HepG2 (cell line): Measurements from ENCODE around the gene BLOC1S4. TPM values are rescaled to one million over a fixed set of nuclear protein-coding genes. Genes with fewer than 3 reads are reported as not detected.
A peak's percentile ranks its signal among the peaks of the same experiment; 100 is the strongest.

Experiments
- TBP ChIP-seq: sonication (generic); formaldehyde crosslinking; IDR thresholded peaks from 2 replicates; pipeline ENCODE4 v1.5.0; 2020; ENCODE audit warnings: missing genetic modification reagents
- ZNF232 ChIP-seq: sonication (generic); formaldehyde crosslinking; IDR thresholded peaks from 2 replicates; pipeline ENCODE4 v1.4.0; 2020; ENCODE audit warnings: missing genetic modification reagents, borderline replicate concordance
- ZNF546 ChIP-seq: sonication (generic); formaldehyde crosslinking; conservative IDR thresholded peaks from 2 replicates; pipeline ENCODE4 v1.8.1; 2023; ENCODE audit warnings: mild to moderate bottlenecking, missing genetic modification reagents
- ZNF749 ChIP-seq: sonication (generic); formaldehyde crosslinking; IDR thresholded peaks from 2 replicates; pipeline ENCODE4 v1.8.0; 2022; ENCODE audit warnings: mild to moderate bottlenecking, missing genetic modification reagents, moderate library complexity, borderline replicate concordance
- polyA plus RNA-seq, 8 experiments: library from polyadenylated mRNA; depleted of rRNA in 3 of 8; stranded (reverse) in 7 of 8; unstranded in 1 of 8; fragments of >200 nt; fragmentation: Illumina TruSeq in 4 of 8; extraction: Trizol in 4 of 8; gene quantifications; 2 replicates each; pipeline versions ENCODE4 v1.2.1 to v1.2.3, GENCODE V29; 2011 to 2016; ENCODE audit warnings: low read depth in 4 of 8, missing spikeins in 1 of 8, mixed read lengths in 1 of 8; ENCODE audit not compliant: insufficient read depth in 1 of 8
- total RNA-seq, 5 experiments: library from RNA; depleted of rRNA; stranded (reverse); fragments of >200 nt; fragmentation: Illumina TruSeq; extraction: Trizol; gene quantifications; 2 replicates each; pipeline ENCODE4 v1.2.3, GENCODE V29; 2016; ENCODE audit warnings: low read depth in 1 of 5
- TF ChIP-seq, protein P1 (sequence below), 2 experiments: fragments of 450-650 bp in 1 of 2; sonication (generic) in 1 of 2; formaldehyde crosslinking in 1 of 2; IDR thresholded peaks; 2 replicates each; pipeline versions ENCODE4 v1.6.1 to v1.8.0; 2016 to 2022; ENCODE audit warnings: antibody characterized with exemption in 1 of 2, mild to moderate bottlenecking in 1 of 2, missing genetic modification reagents in 1 of 2
- TF ChIP-seq, protein P2 (sequence below): sonication (generic); formaldehyde crosslinking; IDR thresholded peaks from 2 replicates; pipeline ENCODE4 v1.4.0; 2020; ENCODE audit warnings: missing genetic modification reagents
- TF ChIP-seq, protein P3 (sequence below), 2 experiments: IDR thresholded peaks; 2 replicates each; pipeline ENCODE4 v1.6.1; 2011 to 2012; ENCODE audit warnings: low read length in 2 of 2, borderline replicate concordance in 1 of 2, low read depth in 1 of 2, mild to moderate bottlenecking in 1 of 2, moderate library complexity in 1 of 2
- TF ChIP-seq, protein P4 (sequence below): sonication (generic); formaldehyde crosslinking; IDR thresholded peaks from 2 replicates; pipeline ENCODE4 v1.4.0; 2020; ENCODE audit warnings: mild to moderate bottlenecking, low read depth, missing genetic modification reagents

The BLOC1S4 gene
- total and polyA plus RNA-seq, 2 of the 13 experiments (the other 11 are each of a cell fraction or from before 2014, with no cell fraction given) = 15.5 to 20.9 TPM

DNA sequence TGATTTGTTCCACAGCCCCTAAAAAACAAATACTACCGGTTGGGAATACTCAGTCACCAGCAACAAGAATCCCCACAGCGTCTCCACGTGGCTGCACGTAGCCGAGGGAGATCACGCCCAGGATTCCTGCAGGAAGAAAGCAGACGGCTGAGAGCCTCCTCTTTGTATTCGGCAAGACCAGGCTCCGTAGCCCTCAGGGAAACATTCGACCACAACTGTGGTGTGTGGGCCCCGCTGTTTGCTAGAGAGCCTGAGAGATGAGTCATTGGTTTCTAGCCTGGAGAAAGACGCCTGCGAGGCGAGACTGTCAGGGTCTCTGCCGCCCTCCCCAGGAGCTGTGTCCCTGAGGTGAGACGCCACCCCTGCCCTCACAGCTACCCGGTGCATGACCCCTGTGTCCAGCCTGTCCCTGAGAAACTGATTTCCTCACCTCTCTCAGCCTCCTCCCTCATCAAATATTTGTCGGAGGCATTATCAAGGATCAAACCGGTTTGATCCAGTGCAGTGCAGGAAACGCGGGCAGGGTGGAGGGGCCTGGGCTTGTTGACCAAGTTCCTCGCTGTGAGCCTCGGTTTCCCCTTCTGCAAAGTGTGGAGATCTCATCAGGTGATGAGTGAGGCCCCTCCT, 27.0 kb upstream of the BLOC1S4 start (continued):
- TF ChIP-seq, protein P1, sequence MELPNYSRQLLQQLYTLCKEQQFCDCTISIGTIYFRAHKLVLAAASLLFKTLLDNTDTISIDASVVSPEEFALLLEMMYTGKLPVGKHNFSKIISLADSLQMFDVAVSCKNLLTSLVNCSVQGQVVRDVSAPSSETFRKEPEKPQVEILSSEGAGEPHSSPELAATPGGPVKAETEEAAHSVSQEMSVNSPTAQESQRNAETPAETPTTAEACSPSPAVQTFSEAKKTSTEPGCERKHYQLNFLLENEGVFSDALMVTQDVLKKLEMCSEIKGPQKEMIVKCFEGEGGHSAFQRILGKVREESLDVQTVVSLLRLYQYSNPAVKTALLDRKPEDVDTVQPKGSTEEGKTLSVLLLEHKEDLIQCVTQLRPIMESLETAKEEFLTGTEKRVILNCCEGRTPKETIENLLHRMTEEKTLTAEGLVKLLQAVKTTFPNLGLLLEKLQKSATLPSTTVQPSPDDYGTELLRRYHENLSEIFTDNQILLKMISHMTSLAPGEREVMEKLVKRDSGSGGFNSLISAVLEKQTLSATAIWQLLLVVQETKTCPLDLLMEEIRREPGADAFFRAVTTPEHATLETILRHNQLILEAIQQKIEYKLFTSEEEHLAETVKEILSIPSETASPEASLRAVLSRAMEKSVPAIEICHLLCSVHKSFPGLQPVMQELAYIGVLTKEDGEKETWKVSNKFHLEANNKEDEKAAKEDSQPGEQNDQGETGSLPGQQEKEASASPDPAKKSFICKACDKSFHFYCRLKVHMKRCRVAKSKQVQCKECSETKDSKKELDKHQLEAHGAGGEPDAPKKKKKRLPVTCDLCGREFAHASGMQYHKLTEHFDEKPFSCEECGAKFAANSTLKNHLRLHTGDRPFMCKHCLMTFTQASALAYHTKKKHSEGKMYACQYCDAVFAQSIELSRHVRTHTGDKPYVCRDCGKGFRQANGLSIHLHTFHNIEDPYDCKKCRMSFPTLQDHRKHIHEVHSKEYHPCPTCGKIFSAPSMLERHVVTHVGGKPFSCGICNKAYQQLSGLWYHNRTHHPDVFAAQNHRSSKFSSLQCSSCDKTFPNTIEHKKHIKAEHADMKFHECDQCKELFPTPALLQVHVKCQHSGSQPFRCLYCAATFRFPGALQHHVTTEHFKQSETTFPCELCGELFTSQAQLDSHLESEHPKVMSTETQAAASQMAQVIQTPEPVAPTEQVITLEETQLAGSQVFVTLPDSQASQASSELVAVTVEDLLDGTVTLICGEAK (IDR thresholded peaks at IDR 0.05) = no peak
- TF ChIP-seq, protein P1 (CRISPR knock-in tag; IDR thresholded peaks at IDR 0.05) = no peak
- TF ChIP-seq ZNF546 (peak; percentile 21; the same call in 1 of the 2 replicates), TBP (CRISPR knock-in tag) (no peak), ZNF749 (CRISPR knock-in tag) (no peak), ZNF232 (CRISPR knock-in tag) (0 out of 2 replicates have a peak, but pooled peaks have one; percentile 64)
- TF ChIP-seq, protein P2, sequence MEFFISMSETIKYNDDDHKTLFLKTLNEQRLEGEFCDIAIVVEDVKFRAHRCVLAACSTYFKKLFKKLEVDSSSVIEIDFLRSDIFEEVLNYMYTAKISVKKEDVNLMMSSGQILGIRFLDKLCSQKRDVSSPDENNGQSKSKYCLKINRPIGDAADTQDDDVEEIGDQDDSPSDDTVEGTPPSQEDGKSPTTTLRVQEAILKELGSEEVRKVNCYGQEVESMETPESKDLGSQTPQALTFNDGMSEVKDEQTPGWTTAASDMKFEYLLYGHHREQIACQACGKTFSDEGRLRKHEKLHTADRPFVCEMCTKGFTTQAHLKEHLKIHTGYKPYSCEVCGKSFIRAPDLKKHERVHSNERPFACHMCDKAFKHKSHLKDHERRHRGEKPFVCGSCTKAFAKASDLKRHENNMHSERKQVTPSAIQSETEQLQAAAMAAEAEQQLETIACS (CRISPR knock-in tag) = 0 out of 2 replicates have a peak, but pooled peaks have one; percentile 43
- TF ChIP-seq, protein P3, sequence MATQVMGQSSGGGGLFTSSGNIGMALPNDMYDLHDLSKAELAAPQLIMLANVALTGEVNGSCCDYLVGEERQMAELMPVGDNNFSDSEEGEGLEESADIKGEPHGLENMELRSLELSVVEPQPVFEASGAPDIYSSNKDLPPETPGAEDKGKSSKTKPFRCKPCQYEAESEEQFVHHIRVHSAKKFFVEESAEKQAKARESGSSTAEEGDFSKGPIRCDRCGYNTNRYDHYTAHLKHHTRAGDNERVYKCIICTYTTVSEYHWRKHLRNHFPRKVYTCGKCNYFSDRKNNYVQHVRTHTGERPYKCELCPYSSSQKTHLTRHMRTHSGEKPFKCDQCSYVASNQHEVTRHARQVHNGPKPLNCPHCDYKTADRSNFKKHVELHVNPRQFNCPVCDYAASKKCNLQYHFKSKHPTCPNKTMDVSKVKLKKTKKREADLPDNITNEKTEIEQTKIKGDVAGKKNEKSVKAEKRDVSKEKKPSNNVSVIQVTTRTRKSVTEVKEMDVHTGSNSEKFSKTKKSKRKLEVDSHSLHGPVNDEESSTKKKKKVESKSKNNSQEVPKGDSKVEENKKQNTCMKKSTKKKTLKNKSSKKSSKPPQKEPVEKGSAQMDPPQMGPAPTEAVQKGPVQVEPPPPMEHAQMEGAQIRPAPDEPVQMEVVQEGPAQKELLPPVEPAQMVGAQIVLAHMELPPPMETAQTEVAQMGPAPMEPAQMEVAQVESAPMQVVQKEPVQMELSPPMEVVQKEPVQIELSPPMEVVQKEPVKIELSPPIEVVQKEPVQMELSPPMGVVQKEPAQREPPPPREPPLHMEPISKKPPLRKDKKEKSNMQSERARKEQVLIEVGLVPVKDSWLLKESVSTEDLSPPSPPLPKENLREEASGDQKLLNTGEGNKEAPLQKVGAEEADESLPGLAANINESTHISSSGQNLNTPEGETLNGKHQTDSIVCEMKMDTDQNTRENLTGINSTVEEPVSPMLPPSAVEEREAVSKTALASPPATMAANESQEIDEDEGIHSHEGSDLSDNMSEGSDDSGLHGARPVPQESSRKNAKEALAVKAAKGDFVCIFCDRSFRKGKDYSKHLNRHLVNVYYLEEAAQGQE (IDR thresholded peaks at IDR 0.05; ENCODE audit: borderline replicate concordance in 1 of 2, low read depth in 1 of 2, low read length in 2 of 2) = peak in 1 of 2 experiments; percentile 14; a peak in 1 of 4 replicates
- TF ChIP-seq, protein P4, sequence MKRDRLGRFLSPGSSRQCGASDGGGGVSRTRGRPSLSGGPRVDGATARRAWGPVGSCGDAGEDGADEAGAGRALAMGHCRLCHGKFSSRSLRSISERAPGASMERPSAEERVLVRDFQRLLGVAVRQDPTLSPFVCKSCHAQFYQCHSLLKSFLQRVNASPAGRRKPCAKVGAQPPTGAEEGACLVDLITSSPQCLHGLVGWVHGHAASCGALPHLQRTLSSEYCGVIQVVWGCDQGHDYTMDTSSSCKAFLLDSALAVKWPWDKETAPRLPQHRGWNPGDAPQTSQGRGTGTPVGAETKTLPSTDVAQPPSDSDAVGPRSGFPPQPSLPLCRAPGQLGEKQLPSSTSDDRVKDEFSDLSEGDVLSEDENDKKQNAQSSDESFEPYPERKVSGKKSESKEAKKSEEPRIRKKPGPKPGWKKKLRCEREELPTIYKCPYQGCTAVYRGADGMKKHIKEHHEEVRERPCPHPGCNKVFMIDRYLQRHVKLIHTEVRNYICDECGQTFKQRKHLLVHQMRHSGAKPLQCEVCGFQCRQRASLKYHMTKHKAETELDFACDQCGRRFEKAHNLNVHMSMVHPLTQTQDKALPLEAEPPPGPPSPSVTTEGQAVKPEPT (CRISPR knock-in tag) = no peak
